CD4-positive, alpha-beta T cell (primary cell): Measurements from ENCODE around the gene CEP95. TPM values are rescaled to one million over a fixed set of nuclear protein-coding genes. Genes with fewer than 3 reads are reported as not detected.
A peak's percentile ranks its signal among the peaks of the same experiment; 100 is the strongest.

ENCODE experiments used
- ATAC-seq: fragments of 200-7000 bp; cut with Tn5 transposase; one replicate; pipeline ENCODE4 v1.10.0; 2022; ENCODE audit warnings: mild to moderate bottlenecking; ENCODE audit not compliant: poor library complexity
- CTCF ChIA-PET: fragments of 350-600 bp; sonication (Branson Sonifier 250); formaldehyde crosslinking; loops from one replicate; lab custom pipeline; 2021; ENCODE audit warnings: antibody characterized with exemption, inconsistent platforms; lab: Charles Lee
- POLR2A ChIA-PET: fragments of 350-600 bp; sonication (Branson Sonifier 250); formaldehyde crosslinking; loops from one replicate; lab custom pipeline; 2021; ENCODE audit warnings: antibody characterized with exemption, inconsistent platforms; lab: Charles Lee
- DNase-seq, 14 experiments: peaks; one replicate each; pipeline ENCODE4 v3.0.0-alpha.2; 2013 to 2020; ENCODE audit warnings: mixed read lengths in 2 of 14
- H3K27ac ChIP-seq, 2 donors: one replicate each; pipeline versions ENCODE4 v1.5.1 to v1.7.0; 2013; ENCODE audit warnings: low read length in 2 of 2, low read depth in 1 of 2, mild to moderate bottlenecking in 1 of 2
- H3K27me3 ChIP-seq, 2 experiments: 1 replicate in 1 of 2; 2 replicates in 1 of 2; pipeline versions ENCODE4 v1.6.1 to v1.7.0; 2013; ENCODE audit warnings: low read length in 2 of 2, control low read depth in 1 of 2, mild to moderate bottlenecking in 1 of 2, moderate library complexity in 1 of 2; ENCODE audit not compliant: insufficient read depth in 2 of 2, control insufficient read depth in 1 of 2
- H3K36me3 ChIP-seq: one replicate; pipeline ENCODE4 v1.6.1; 2013; ENCODE audit warnings: low read length, control low read depth; ENCODE audit not compliant: insufficient read depth
- H3K4me1 ChIP-seq: one replicate; pipeline ENCODE4 v1.6.1; 2013; ENCODE audit warnings: low read length, control low read depth; ENCODE audit not compliant: insufficient read depth
- H3K4me3 ChIP-seq: one replicate; pipeline ENCODE4 v1.5.1; 2013; ENCODE audit warnings: mild to moderate bottlenecking, low read length, moderate library complexity
- H3K9me3 ChIP-seq, 2 experiments: 1 replicate in 1 of 2; 2 replicates in 1 of 2; pipeline versions ENCODE4 v1.6.1 to v1.7.0; 2013; ENCODE audit warnings: low read length in 2 of 2, mild to moderate bottlenecking in 2 of 2, control low read depth in 1 of 2, moderate library complexity in 1 of 2; ENCODE audit not compliant: control insufficient read depth in 1 of 2, insufficient read depth in 1 of 2
- H3K27ac Mint-ChIP-seq: one replicate; pipeline ENCODE4 v1.8.0; 2020; ENCODE audit warnings: mixed read lengths
- H3K27me3 Mint-ChIP-seq: one replicate; pipeline ENCODE4 v1.8.0; 2021; ENCODE audit warnings: mixed read lengths
- H3K36me3 Mint-ChIP-seq: one replicate; pipeline ENCODE4 v1.8.0; 2021; ENCODE audit warnings: low read depth, mixed read lengths
- H3K4me1 Mint-ChIP-seq: one replicate; pipeline ENCODE4 v1.8.0; 2021; ENCODE audit warnings: low read depth, mixed read lengths
- H3K4me3 Mint-ChIP-seq: one replicate; pipeline ENCODE4 v1.8.0; 2020; ENCODE audit warnings: mild to moderate bottlenecking, mixed read lengths
- H3K9me3 Mint-ChIP-seq: one replicate; pipeline ENCODE4 v1.8.0; 2020; ENCODE audit warnings: mixed read lengths
- CTCF ChIP-seq: fragments of 200-600 bp; IDR thresholded peaks from one replicate; pipeline ENCODE4 v1.8.0; 2022; ENCODE audit warnings: antibody characterized with exemption, mild to moderate bottlenecking
- intact Hi-C, 2 experiments: fragments of 100-400 bp; cut with DNase I in 1 of 2; cut with micrococcal nuclease in 1 of 2; formaldehyde crosslinking; loops; one replicate each; pipeline versions ENCODE4 v1.15.1 to v1.9.0; 2023 to 2025; cut with DNase I, micrococcal nuclease
- total RNA-seq, 174 experiments: library from RNA in 2 of 174; stranded (reverse) in 2 of 174; gene quantifications; one replicate each; pipeline ENCODE4 v1.2.3 and lab custom pipeline; 2021 to 2026

CEP95 gene
- total RNA-seq, 2 experiments from 2014 or later = 256 to 269 TPM

DNA sequence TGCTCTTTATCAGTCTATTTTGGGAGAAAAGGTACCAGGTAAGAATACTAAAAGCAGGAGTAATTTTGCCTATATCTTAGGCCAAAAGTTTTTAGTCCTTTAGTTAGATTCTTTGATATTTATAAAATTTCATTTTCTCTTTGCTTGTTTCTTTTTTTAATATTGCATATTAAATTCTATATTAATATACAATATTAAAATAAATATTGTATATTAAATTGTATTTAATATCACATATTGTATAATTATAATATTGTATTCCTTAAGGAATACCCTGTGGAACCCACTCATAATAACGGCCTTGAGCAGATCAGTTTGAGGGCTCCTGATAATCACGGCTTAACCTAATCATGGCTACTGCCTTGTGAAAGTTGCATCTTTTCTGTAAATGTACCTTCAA lies 1.9 kb downstream of the CEP95 start:
- Histone ChIP-seq H3K4me1 (peaks cover 21% of the 10 kb centered on the region), H3K9me3 (no peaks in the 10 kb centered on the region), H3K4me3 (no peak overlapping the region), H3K27me3 (no peaks in the 10 kb centered on the region), H3K27ac (no peak overlapping the region), H3K36me3 (peaks cover 59% of the 10 kb centered on the region)
- ChIA-PET CTCF (interaction anchor here (2.4 kb wide), 1 partner anchor 18 kb away, joined by 12 read pairs; no protein-coding TSS in a partner anchor), POLR2A (interaction anchor here (0.6 to 1.5 kb wide), 4 partner anchors 8 to 735 kb away, joined by 3 read pairs; partner anchors contain the start of genes CCDC47 and DDX42)
- ATAC-seq (no peak), DNase-seq (no peak)
- H3K27me3 Mint-ChIP-seq = no peaks in the 10 kb centered on the region
- intact Hi-C loops = loop anchor here (5.0 to 10.0 kb wide), 6 partner anchors 139 to 886 kb away; partner anchors contain the start of genes ICAM2 (in 1 of the 2), LIMD2 (in 1 of the 2), MAP3K3 (in 1 of the 2) and SMARCD2 (in 1 of the 2)
- peaks cover 55% of the 10 kb centered on the region for H3K4me1 Mint-ChIP-seq
- H3K4me3 Mint-ChIP-seq = peak overlapping the region; percentile 57
- H3K9me3 Mint-ChIP-seq = no peaks in the 10 kb centered on the region
- no peak for TF ChIP-seq CTCF
- H3K36me3 Mint-ChIP-seq = peaks cover 96% of the 10 kb centered on the region
- H3K27ac Mint-ChIP-seq = no peak overlapping the region

DNA sequence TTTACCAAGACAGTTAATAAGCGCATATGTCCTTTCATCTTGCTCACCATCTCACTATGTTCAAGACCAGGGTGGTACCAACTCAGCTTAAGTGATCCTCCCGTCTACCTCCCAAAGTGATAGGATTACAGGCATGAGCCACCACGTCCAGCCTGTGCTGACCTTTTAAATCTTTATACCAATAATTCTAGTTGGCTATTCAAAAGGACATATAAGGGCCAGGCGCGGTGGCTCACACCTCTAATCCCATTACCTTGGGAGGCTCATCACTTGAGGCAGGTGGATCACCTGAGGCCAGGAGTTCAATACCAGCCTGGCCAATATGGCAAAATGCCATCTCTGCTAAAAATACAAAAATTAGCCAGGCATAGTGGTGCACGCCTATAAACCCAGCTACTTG lies 2.4 kb downstream of the CEP95 start:
- Histone ChIP-seq H3K36me3 (peaks cover 59% of the 10 kb centered on the region), H3K4me3 (no peak overlapping the region), H3K27ac (no peak overlapping the region), H3K27me3 (no peaks in the 10 kb centered on the region), H3K4me1 (peaks cover 16% of the 10 kb centered on the region), H3K9me3 (no peaks in the 10 kb centered on the region)
- ChIA-PET CTCF (interaction anchor here (0.6 to 2.4 kb wide), 2 partner anchors 18 to 244 kb away, joined by 3 to 12 read pairs; no protein-coding TSS in a partner anchor), POLR2A (interaction anchor here (0.6 to 1.5 kb wide), 4 partner anchors 9 to 736 kb away, joined by 3 read pairs; partner anchors contain the start of genes CCDC47 and DDX42)
- ATAC-seq (no peak), DNase-seq (no peak)
- Mint-ChIP-seq H3K36me3 (peaks cover 96% of the 10 kb centered on the region), H3K9me3 (no peaks in the 10 kb centered on the region), H3K27me3 (no peaks in the 10 kb centered on the region), H3K4me3 (peak overlapping the region; percentile 34), H3K27ac (no peak overlapping the region), H3K4me1 (peaks cover 52% of the 10 kb centered on the region)
- TF ChIP-seq CTCF = no peak
- intact Hi-C loops = loop anchor here (5.0 to 10.0 kb wide), 6 partner anchors 138 to 887 kb away; partner anchors contain the start of genes ICAM2 (in 1 of the 2), LIMD2 (in 1 of the 2), MAP3K3 (in 1 of the 2) and SMARCD2 (in 1 of the 2)

DNA sequence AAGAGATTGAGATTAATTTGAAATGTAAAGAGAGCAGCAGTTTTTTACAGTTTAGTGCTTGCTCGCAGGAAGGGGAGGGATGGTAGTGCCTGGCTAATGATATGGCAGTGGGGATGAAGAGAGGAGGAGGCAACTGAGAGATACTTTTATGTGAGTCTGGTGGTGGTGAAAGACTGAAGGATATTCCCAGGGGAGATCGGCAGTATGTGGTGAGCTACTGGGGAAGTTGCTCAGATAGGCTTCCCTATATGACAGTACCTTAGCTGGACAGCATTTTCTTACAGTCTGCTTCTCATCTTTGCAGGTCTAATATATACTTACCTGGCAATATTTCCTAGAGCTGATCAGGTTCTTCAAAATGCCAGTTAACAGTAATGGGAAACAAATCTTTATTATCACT lies 8.6 kb downstream of the CEP95 start:
- Mint-ChIP-seq H3K36me3 (peaks cover 99% of the 10 kb centered on the region), H3K27ac (no peak overlapping the region), H3K9me3 (no peaks in the 10 kb centered on the region), H3K4me1 (peaks cover 39% of the 10 kb centered on the region), H3K4me3 (no peak overlapping the region), H3K27me3 (no peaks in the 10 kb centered on the region)
- POLR2A ChIA-PET = interaction anchor here (0.6 to 4.8 kb wide), 4 partner anchors 8 to 96 kb away, joined by 4 to 38 read pairs (median 6); partner anchors contain the start of genes CEP95, DDX5 and POLG2
- H3K9me3 ChIP-seq = no peaks in the 10 kb centered on the region
- DNase-seq (no peak), ATAC-seq (no peak)
- peak overlapping the region in 1 of 2 donors; percentile 14 for H3K27ac ChIP-seq
- intact Hi-C loops = loop anchor here in 1 of 2 experiments (5.0 kb wide), 1 partner anchor 33 kb away; no protein-coding TSS in a partner anchor
- no peak for TF ChIP-seq CTCF
- no peak overlapping the region for H3K4me3 ChIP-seq
- H3K4me1 ChIP-seq = no peaks in the 10 kb centered on the region
- H3K36me3 ChIP-seq = peaks cover 86% of the 10 kb centered on the region
- no peaks in the 10 kb centered on the region for H3K27me3 ChIP-seq
- CTCF ChIA-PET = no interaction called here
